ENCODE results near the gene CDK5RAP3.
A peak's percentile ranks its signal among the peaks of the same experiment; 100 is the strongest.

Gene CDK5RAP3

GRCh38 chr17:47949197-47949759, 21.6 kb upstream of the CDK5RAP3 start:
- DNase-seq (ENCODE audit: low read depth in 3 of 3), result peak; percentile 55 to 83 (median 60)

DNA sequence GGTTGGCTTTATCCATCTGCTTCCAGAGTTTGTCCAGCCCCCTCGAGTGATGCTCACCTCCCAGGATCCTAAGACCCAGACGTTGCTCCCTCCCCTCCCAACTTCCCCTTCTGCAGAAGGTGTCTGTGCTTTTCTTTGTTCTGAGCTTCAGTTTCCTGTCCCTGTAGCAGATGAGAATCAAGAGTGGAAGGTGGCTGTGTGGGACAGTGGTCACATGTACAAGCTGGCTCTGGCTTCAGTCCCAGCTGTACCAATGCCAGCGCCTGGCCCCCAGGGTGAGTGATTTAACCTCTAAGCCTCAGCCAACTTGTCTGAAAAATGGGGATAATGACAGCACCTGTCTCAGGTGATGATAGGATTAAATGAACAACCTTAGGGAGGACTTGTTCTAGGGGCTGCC, 21.0 kb upstream of the CDK5RAP3 start:
- no peak for DNase-seq (ENCODE audit: low read depth in 3 of 3)

DNA sequence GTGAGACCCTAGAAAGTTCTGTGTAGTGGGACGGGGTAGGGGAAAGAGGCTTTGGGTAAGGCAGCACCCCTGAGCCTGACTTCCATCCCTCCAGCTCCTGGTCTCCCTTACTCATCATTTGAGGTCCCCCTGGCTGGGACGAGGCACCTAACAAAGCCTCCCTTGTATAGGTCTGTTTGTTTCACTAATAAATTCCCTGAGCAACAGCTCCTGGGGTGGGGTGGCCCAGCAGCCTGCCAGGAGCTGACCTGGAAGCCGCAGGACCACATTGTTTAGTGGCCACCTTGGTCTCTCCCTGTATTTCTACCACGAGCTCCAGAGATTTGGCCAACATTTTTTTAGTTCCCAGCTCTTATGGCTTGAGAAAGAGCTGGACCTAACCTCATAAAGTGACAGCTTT, 20.5 kb upstream of the CDK5RAP3 start:
- DNase-seq (ENCODE audit: low read depth in 3 of 3), result no peak

GRCh38 chr17:47952171-47953021, 18.5 kb upstream of the CDK5RAP3 start:
- DNase-seq (ENCODE audit: low read depth in 3 of 3), result no peak

DNA sequence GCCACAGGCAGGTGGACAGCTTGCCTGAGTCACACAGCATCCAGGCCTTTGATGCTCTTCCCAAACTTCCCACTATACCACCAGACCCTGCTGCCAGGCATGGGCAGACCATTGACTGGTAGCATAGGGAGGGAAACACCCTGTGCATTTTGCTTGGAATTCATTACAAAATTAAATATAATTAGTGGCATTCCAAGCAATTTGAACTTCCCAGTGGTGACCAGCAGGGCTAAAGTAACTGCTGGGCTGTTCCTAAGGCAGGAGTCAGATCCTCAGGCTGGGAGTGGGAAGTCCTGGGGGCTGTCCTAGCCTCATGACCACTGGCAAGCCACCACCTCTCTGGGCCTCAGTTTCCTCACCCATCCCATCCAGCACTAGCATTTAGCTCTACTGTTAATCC, 17.0 kb upstream of the CDK5RAP3 start:
- no peak for DNase-seq (ENCODE audit: low read depth in 3 of 3)

DNA sequence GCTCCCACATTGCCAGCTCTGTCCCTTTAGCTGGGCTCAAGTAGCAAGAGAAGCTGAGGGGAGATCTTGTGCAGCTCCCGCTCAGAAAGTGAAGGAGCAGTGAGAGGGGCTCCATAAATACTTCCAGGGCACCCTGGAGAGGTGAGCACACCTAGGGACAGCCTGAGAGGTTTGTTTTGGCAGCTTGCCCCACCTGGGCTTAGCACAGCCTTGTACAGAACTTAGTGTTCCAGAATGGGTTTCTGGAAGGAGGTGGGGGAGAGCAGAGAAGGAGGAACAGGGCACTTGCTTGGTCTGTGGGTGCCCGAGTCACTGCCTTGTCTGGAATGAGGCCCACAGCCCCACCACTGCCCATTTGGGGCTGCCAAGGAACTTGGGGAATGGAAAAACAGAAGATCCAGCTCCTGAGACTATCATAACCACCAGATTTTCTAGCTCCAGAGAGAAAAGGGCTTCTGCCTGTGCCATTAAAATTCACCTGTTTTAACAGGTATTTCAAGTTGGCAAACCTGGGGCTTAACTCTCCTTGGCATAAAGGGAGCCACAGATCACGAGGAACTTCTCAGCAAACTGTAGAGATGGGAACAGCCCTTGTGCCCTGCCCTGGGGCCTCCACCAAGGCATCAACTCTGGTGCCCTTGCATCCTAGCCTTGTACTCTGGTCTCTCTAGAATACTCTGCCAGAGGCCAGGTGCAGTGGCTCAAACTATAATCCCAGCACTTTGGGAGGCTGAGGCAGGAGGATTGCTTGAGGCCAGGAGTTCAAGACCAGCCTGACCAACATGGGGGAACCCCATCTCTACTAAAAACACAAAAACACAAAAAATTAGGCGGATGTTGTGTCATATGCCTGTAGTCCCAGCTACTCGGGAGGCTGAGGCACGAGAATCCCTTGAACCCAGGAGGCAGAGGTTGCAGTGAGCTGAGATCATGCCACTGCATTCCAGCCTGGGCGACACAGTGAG, 15.1 kb upstream of the CDK5RAP3 start:
- no peak for DNase-seq (ENCODE audit: low read depth in 3 of 3)

GRCh38 chr17:47956791-47957590, 13.9 kb upstream of the CDK5RAP3 start:
- DNase-seq (ENCODE audit: low read depth in 3 of 3), result no peak

GRCh38 chr17:47957591-47958490, 13.1 kb upstream of the CDK5RAP3 start, which contains the start of gene PRR15L:
PRR15L (minus strand) TSS chr17:47957883; CDS start chr17:47953234, 4,649 bp downstream.
- no peak for DNase-seq (ENCODE audit: low read depth in 3 of 3)

DNA sequence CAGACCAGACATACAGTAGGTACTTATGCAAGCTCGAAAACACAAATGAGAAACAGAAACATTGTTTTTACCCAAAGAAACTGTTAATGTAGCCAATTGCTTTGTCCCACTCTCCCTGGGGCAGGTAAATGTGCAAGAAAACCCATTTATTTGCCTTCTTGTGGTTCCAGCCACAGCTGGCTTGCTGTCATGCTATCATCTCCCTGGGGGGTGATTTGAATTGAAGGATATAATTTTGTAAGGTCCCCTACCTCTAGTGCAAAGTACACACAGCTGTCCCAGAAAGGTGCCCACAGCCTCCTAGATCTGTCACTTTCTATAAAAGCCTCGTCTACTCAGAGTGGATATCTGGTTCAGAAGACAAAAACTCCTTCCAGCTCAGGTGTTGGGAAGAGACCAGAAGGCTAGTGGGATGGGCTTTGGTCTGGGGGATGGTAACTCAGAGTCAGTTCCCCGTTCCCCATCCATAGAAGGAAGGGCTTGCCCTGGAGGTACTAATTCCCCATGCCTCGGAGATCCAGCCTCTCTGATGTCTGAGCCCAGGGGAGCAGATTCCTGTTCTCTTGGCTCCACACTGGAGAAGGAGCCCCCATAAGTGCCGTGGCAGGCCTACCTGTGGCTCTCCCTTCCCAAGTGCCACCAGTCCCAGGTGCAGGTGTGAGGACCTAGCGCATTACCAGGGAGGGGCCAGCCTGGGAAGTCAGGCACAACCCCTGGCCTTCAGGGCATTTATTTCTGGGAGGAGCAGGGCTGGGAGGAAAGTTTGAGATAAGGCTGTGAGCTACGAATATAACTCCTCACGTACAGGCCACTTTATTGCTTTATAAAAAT, 10.9 kb upstream of the CDK5RAP3 start:
- no peak for DNase-seq (ENCODE audit: low read depth in 3 of 3)

DNA sequence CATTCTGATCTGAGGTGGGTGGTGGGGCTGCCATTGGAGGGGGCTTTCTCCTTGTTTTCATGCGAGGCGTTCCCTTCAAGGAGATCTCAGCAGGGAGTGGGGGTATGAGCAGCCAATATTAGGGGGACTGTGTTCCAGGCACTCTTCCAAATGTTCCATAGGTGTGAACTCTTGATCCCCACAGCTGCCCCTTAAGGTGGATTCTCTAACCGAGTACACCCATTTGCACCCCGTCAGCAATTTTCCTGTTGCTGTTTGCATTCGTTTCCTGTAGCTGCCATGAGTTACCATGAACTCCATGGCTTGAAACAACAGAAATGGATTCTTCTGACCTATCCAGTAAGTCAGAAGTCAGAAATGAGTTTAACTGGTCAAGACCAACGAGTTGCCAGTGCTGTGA, 9.5 kb upstream of the CDK5RAP3 start:
- no peak for DNase-seq (ENCODE audit: low read depth in 3 of 3)

DNA sequence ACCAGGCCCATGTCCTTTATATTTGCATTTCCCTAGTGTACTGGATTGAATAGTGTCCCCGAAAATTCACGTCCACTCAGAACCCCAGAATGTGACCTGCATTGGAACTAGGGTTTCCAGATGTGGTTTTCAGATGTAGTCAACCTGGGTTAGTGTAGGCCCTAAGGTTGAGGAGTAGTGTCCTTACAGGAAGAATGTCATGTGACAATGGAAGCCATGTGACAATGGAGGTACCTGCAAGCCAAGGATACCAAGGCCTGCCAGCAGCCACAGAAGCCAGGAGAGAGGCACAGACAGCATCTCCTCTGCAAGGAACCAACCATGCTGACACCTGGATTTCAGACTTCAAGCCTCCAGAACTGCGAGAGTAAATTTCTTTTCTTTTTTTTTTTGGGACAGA, 8.0 kb upstream of the CDK5RAP3 start:
- no peak for DNase-seq (ENCODE audit: low read depth in 3 of 3)

DNA sequence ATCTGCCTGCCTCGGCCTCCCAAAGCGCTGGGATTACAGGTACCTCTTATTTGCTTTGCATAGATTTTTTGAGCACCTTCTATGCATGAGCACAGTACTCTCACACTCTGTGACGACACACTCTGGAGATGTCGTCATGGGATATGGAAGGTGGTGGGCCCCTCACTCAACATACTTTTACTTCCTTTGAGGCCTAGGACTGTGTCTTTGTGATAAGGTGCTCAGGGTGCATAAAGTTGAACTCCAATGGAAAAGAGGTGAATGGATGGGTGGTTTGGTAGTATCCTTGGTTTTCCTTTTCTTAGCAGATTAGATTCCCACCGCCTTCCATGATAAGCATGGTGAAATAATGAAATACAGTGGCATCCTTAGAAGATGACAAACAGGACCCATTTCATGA, 6.1 kb upstream of the CDK5RAP3 start:
- no peak for DNase-seq (ENCODE audit: low read depth in 3 of 3)

- DNase-seq (ENCODE audit: low read depth in 3 of 3), result no peak
These were observed 4.8 kb upstream of the CDK5RAP3 start for GRCh38 chr17:47966079-47966519.

DNA sequence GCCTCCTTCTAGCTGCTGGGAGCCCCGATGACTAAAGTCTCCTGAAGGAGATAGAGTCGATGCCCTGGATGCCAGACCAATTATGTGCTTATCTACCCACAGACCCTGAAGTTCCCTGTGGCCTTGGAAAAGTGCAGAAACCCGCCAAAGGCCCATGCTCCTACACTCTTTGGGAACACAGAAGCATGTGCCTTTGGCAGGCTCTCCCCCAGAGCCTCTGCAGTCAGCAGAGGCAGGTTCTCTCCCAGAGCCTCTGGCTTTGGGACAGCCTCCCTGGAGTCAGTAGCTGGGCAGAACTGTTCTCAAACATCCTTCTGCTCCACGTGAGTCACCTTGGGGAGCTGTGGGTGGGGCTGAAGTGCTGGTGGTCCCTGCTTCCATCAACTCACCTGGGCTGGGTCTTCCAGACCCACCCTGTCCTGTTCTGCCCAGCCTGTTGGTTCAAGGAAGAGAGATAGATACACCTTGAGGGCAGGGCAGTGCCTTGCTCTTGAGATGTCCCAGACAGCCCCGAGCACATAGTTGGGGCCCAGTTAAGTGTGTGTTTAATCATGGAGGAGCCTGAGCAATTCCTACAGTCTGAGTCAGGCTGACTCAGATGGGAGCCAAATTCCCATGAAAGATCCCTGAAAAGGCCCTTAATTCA, 3.2 kb upstream of the CDK5RAP3 start:
- DNase-seq (ENCODE audit: low read depth in 3 of 3), result no peak

DNA sequence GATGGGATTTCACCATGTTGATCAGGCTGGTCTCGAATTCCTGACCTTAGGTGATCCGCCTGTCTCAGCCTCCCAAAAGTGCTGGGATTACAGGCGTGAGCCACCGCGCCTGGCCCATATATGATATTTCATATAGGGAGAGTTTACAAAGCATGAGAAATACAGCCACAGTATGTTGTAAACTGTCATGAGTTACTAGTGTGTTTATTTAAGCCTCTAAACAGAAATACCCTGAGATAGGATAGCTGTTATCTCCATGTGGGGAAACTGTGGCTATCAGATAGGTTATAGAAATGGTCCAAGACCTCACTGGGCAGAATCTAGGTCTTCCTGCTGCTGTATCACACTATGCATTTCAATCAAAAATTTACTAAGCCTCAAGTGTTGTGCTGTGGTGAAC, 2.1 kb upstream of the CDK5RAP3 start:
- DNase-seq (ENCODE audit: low read depth in 3 of 3), result no peak

DNA sequence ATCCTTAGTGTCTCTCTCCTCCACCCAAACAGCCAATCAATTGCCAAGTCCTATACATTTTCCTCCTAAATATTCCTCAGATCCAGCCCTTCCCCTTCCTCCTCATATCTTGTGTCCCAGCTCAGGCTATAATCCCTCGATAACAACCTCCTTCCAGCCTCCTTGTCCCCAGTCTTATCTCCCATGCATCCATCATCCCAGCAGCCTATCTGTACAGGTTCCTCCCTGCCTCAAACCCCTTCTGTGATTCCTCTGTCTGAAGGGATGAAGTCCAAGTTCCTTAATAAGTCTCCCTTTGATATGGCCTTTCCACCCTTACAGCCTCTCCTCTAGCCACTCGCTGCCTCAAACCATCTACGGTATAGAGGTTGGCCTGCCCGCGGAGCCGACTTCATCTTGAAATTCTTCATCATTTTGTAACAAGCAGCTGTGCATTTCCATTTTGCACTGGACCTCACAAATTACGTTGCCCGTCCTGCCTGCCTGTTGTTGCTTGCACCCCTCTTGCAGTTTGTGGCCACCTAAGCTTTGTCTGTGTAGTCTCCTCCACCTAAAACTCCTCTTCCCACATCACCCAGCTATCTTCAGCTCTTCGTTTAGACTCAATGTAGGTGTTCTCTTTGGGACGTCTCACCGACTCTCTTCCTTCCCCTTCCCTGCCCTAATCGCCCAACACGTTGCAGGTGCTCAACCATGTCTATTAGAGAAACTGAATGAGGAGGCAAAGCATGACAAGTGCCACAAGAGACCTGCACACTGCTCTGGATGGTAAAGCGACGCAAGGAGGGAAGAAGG, 786 bp upstream of the CDK5RAP3 start:
- DNase-seq (ENCODE audit: low read depth in 3 of 3), result no peak

GRCh38 chr17:47973541-47973940, 2.6 kb downstream of the CDK5RAP3 start:
- no peak for DNase-seq (ENCODE audit: low read depth in 3 of 3)

DNA sequence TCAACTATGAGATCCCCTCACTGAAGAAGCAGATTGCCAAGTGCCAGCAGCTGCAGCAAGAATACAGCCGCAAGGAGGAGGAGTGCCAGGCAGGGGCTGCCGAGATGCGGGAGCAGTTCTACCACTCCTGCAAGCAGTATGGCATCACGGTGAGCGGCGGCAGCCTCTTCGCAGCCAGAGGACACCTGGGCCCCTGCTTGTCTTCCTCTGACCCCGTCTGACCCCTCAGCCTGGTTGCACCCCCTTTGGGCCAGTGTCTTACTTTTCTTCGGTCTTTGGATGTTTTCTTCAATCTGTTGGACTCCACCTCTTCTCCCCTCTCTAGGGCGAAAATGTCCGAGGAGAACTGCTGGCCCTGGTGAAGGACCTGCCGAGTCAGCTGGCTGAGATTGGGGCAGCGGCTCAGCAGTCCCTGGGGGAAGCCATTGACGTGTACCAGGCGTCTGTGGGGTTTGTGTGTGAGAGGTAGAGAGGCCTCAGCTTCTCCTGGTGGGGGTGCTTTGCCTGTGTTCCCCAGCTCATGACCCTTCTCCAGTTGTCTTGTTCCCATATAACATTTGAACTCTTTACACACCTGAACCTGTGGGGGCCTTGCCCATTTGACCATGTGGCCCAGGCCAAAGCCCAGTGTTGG, 4.4 kb downstream of the CDK5RAP3 start:
- no peak for DNase-seq (ENCODE audit: low read depth in 3 of 3)

All from stimulated activated CD4-positive, alpha-beta T cell treated with anti-CD3 and anti-CD28 coated beads, TNF-alpha, amount 100 ng/mL, for 24 hours (primary cell).